A549 (cell line): ENCODE measurements around the gene DPRX.

ENCODE experiments used
- BHLHE40 ChIP-seq: IDR thresholded peaks from 2 replicates; pipeline ENCODE4 v1.6.1; 2012; ENCODE audit warnings: low read depth, low read length, inconsistent platforms
- CEBPB ChIP-seq, 2 experiments: fragments of >200 bp in 1 of 2; sonication (Bioruptor Twin) in 1 of 2; formaldehyde crosslinking in 1 of 2; IDR thresholded peaks; 2 replicates each; pipeline ENCODE4 v1.6.1; 2012 to 2016
- HDAC2 ChIP-seq: fragments of 200-600 bp; sonication (generic); IDR thresholded peaks from 2 replicates; pipeline ENCODE4 v1.6.1; 2016
- MYC ChIP-seq: IDR thresholded peaks from 2 replicates; pipeline ENCODE4 v1.6.1; 2012; ENCODE audit warnings: mild to moderate bottlenecking, inconsistent platforms, low read length, improper control_type of control experiment, borderline replicate concordance
- RFX5 ChIP-seq: fragments of 450-650 bp; IDR thresholded peaks from 2 replicates; pipeline ENCODE4 v1.7.1; 2014; ENCODE audit warnings: antibody characterized with exemption, mild to moderate bottlenecking, moderate library complexity
- TF ChIP-seq, protein P1 (sequence below): fragments of >200 bp; sonication (Bioruptor Twin); formaldehyde crosslinking; IDR thresholded peaks from 3 replicates; pipeline ENCODE4 v1.5.1; 2016
- TF ChIP-seq, protein P2 (sequence below): fragments of 200-600 bp; sonication (generic); IDR thresholded peaks from 2 replicates; pipeline ENCODE4 v1.6.1; 2016; ENCODE audit warnings: antibody characterized with exemption, mild to moderate bottlenecking, moderate library complexity

DNA sequence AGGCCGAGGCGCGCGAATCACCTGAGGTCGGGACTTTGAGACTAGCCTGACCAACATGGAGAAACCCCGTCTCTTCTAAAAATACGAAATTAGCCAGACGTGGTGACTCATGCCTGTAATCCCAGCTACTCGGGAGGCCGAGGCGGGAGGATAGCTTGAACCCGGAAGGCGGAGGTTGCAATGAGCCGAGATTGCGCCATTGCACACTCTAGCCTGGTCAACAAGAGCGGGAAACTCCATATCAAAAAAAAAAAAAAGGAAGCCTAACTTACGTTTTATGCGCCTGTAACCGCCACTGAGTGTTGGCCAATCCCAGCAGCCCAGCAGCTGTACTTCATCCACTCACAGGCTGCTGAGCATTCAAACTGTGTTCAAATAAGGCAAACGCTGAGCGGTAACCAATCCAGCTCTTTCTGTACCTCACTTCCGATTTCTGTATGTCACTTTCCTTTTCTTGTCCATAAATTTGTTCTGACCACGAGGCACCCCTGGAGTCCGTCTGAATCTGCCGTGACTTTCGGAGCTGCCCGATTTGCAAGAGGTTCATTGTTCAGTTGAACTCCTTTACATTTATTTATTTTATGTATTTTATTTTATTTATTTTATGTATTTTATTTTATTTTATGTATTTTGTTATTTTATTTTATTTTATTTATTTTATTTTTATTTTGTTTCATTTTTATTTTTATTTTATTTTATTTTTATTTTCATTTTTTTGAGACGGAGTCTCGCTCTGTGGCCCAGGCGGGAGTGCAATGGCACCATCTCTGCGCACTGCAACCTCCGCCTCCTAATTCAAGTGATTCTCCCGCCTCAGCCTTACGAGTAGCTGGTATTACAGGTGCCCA, 18.2 kb downstream of the DPRX start:
- TF ChIP-seq, protein P1, sequence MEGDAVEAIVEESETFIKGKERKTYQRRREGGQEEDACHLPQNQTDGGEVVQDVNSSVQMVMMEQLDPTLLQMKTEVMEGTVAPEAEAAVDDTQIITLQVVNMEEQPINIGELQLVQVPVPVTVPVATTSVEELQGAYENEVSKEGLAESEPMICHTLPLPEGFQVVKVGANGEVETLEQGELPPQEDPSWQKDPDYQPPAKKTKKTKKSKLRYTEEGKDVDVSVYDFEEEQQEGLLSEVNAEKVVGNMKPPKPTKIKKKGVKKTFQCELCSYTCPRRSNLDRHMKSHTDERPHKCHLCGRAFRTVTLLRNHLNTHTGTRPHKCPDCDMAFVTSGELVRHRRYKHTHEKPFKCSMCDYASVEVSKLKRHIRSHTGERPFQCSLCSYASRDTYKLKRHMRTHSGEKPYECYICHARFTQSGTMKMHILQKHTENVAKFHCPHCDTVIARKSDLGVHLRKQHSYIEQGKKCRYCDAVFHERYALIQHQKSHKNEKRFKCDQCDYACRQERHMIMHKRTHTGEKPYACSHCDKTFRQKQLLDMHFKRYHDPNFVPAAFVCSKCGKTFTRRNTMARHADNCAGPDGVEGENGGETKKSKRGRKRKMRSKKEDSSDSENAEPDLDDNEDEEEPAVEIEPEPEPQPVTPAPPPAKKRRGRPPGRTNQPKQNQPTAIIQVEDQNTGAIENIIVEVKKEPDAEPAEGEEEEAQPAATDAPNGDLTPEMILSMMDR: no peak
- TF ChIP-seq, protein P2, sequence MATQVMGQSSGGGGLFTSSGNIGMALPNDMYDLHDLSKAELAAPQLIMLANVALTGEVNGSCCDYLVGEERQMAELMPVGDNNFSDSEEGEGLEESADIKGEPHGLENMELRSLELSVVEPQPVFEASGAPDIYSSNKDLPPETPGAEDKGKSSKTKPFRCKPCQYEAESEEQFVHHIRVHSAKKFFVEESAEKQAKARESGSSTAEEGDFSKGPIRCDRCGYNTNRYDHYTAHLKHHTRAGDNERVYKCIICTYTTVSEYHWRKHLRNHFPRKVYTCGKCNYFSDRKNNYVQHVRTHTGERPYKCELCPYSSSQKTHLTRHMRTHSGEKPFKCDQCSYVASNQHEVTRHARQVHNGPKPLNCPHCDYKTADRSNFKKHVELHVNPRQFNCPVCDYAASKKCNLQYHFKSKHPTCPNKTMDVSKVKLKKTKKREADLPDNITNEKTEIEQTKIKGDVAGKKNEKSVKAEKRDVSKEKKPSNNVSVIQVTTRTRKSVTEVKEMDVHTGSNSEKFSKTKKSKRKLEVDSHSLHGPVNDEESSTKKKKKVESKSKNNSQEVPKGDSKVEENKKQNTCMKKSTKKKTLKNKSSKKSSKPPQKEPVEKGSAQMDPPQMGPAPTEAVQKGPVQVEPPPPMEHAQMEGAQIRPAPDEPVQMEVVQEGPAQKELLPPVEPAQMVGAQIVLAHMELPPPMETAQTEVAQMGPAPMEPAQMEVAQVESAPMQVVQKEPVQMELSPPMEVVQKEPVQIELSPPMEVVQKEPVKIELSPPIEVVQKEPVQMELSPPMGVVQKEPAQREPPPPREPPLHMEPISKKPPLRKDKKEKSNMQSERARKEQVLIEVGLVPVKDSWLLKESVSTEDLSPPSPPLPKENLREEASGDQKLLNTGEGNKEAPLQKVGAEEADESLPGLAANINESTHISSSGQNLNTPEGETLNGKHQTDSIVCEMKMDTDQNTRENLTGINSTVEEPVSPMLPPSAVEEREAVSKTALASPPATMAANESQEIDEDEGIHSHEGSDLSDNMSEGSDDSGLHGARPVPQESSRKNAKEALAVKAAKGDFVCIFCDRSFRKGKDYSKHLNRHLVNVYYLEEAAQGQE: no peak
- TF ChIP-seq BHLHE40: no peak
- TF ChIP-seq HDAC2: no peak
- TF ChIP-seq MYC: no peak
- no peak for TF ChIP-seq RFX5
- no peak for TF ChIP-seq CEBPB (IDR thresholded peaks at IDR 0.05)
